GM19238 (cell line): Measurements from ENCODE around the gene HMOX2.

ENCODE experiments used
- DNase-seq: peaks from one replicate; pipeline ENCODE4 v3.0.0; 2011; ENCODE audit warnings: low spot score; ENCODE audit not compliant: insufficient read length

Gene HMOX2

DNA sequence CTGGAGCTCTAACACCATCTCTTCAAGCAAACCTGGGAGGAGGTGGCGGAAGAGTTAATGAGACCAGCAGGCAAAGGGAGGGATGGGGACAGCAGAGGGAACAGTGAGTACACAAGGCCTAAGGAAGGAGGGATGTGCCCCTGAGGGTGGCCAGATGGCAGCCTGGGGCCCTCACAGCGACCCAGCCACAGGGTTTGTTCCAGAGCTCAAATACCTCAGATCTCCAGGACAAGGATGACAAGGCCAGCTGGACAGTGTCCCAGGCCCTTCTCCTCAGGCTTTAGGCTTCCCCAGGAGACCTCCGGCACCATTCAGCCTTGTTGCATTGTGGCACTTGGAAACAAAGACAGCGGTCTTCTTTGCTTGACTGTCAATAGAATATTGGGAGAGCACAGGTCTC lies 47.5 kb downstream of the HMOX2 start:
- no peak for DNase-seq

DNA sequence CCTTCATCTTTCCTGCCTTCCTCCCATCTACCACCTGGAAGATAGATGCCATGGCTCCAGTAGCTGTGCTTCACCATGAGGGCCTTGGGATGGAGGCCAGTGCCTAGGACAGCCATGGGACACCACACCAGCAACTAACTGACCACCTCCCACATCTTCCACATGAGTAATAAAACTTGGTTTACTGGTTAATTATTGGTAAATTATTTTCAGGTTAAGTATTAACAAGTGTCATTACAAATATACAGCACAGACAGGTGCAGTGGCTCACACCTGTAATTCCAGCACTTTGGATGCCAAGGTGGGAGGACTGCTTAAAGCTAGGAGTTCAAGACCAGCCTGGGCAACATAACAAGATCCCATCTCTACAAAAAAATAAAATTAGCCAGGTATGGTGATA lies 48.4 kb downstream of the HMOX2 start:
- DNase-seq, result no peak

DNA sequence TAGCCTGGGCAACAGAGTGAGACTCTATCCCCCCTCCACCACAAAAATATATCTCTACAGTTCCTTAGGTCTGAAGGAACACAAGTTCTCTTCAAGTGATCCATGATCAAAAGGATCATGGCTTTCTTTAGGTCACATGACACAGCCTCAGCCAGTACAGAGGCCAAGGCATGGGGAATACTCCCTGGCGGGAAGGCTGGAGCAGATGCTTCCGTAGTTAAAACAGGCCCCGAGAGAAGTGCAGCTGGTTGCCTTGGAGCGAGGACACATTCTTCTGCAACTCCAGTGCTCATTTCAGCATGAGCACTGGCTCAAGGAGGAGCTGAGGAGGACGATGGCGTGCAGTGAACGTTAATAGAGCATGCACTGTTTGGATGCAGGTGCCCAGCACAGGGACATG lies 48.9 kb downstream of the HMOX2 start:
- no peak for DNase-seq

DNA sequence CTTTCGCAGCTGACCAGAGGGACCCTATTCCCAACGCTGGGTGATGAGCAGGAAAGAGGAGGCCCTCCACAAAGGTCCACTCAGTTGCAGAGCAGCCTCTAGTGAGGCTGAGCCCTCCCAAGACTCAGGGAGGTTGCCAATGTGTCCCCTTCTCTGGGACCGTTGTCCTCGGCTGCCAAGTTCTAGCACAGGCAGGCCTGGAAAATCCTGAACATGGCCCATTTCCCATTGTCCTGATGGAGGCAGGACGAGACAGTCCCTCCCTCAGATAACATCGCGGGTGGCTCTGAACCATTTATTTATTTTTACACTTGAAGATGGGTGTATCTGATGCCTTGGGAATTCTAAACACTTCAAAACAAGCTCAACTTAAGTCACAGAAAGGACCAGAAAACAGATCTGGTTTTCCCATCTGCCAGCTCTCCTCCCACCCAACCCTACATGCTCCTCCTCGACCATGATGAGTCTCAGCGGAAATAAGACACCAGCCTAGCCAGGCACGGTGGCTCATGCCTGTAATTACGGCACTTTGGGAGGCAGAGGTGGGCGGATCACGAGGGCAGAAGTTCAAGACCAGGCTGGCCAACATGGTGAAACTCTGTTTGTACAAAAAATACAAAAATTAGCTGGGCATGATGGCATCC lies 49.6 kb downstream of the HMOX2 start:
- no peak for DNase-seq

DNA sequence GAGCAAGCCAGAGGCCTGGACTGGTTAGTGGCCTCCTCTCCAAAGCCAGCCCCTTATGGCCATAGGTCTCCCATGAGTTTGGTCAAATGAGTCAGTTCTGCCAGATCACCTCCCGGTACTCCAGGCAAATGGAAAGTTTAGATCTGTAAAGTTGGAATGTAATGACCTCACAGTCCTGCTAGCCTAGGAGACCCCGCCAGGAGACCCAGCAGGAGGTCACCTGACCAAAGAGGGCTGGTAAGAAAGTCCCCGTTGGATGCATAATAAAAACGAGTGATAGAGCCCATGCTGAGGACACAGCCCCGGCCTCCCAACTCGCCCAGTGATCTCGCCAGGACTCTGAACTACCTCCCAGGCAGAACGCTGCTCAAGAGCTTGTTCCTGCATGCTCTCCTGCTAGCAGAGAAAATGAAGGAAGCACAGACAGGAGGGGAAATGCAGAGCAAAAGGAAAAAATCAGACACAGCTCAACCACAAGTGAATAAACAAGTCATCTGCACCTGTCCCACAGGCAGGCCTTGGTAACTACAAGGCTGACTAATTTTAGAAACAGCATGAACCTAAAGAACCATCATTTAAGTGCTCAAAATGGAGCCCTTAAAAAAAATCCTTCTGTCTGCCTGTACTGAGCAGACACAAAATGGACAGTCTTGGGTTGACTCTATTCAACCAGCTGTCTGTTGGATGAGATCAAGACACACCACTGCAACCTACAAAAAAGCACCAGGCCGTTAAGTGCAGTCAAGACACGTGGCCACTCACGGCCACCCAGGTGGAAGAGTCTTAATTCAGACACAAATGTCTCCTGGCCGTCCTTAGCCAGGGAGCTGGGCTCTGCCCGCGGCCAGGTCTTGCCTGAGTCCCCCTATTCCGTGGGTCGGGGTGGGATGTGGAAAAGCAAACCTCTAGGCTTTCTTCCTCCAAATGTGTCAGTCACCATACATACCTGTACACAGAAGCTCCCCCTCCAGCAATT lies 53.2 kb downstream of the HMOX2 start:
- DNase-seq, result no peak

DNA sequence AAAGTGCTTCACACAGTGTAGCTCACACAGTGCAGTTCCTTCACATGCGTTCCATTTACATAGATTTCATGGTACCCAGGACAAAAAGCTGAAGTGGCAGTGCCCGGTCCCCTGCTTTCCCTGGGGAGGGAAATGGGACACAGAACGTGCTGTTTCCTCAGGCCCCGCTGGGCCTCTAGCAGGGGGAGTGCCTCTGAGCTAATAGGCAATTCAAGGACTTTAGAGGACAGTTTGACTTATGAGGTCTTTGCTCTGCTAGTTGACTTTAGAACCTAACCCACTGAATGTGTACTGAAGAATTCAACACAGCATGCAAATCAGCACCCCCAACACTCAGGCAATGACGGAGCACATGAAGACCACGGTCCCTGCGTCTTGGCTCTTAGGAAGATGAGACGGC lies 55.6 kb downstream of the HMOX2 start:
- no peak for DNase-seq

DNA sequence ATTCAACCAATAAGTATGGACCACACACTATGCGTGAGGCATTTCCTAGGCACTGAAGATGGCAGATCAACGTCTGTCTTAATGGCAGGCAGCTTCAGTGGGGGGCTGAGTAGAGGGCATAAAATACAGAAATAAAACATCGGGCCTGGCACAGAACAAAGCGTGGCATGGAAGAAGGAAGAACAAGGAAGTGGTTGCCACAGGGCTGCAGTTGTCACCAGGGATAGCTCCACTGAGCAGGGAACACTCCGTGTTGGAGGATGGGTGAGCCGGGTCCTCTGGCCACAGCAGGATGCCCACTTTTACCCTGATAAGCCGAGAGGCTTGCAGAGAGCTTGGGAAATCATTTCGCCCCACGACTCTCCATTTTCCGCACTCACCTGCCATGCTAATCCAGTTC lies 56.0 kb downstream of the HMOX2 start:
- DNase-seq, result no peak

- DNase-seq, result no peak
These were observed 57.3 kb downstream of the HMOX2 start for GRCh38 chr16:4533490-4533889.

DNA sequence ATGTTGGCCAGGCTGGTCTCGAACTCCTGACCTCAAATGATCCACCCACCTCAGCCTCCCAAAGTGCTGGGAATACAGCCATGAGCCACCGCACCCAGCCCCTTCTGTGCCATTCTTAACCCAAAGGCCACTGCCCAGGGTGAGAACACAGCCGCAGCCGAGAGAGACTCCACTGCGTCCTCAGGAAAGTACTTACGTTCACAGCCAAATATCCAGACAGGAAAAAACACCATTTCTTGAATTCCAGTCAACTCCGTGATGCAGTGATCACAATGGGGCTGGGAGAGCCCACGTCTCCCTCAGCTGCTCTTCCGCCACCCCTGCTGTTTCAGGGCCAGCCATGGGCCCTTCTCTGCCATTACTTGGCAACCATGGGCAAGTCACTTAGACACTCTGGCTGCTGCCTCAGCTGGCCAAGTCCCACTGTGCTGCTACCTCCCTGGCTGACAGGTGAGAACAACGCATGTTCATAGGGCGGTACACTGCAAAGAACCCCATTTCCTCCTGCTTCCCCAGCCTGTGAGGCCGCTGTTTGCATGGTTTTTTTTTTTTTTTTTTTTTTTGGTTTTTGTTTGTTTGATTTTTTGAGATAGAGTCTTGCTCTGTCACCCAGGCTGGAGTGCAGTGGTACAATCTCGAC lies 58.1 kb downstream of the HMOX2 start:
- DNase-seq, result no peak

DNA sequence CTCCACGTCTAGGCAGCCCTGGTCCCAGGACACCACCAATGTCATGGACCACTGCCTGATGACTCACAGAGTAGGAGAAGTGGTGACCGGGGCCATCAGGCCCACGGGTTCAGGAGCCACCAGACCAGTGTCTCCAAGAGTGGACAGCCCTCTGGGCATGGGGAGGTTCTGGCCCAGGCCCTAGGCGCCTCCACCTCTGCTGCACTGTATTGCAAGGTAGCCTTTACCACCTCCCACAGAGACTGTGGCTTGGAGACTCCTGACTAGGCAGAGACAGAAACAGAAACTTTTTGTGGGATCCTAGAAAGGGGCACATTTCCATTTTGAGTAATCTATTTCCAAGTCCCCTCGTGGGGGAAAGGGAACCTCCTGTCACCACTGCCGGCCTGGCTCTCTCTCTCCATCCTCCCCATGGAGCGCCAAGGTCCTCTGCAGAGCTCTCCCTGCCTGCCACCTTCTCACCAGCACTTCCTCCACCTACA lies 59.5 kb downstream of the HMOX2 start:
- DNase-seq, result no peak

- DNase-seq, result no peak
These were observed 60.4 kb downstream of the HMOX2 start for GRCh38 chr16:4536391-4537106.

DNA sequence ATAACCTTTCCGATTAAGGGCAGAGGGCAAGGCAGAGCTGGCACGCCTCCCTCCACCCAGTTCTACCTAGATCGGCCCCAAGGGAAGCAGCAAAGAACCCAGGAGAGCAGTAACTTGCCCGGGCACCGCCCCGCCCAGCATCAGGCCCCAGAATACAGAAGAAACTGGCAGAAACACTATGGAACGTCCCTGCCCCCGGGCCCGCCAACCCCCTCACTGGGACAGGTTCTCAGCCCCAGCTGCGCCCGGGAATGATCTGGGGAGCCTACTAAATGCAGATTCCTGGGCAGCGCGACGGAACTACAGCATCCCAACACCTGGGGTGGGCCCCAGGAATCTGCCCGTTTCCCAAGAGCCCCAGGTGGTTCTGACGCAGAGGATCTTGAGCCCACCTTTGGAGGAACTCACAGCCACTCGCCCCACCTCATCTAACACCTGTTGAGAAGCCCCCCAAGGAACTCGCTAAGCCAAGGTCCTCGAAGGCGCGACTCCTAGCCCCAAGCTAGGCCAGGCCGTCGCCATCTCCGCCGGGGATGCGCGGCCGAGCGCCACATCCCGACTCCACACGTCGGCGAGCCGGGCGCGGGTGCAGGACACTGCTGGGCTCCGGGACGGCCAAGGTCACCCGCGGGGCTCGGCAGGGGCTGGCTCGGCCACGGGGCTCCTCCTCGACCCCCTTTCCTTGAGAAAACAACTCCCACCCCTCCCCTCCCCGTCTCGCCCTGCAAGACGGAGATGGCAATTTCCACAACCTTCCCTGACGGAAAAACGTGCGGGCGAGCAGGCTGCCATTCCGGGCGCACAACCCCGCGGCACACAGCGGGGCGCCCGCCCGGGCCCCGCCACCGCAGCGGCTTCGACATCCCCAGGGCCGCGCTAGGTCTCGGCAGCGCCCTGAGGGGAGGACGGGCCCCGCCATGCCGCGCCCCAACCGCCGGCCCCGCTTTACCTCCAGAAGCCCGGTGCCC lies 61.5 kb downstream of the HMOX2 start:
- DNase-seq, result no peak

- DNase-seq, result peak; percentile 84
These were observed 62.4 kb downstream of the HMOX2 start, which contains the start of gene CDIP1 for GRCh38 chr16:4538350-4539235. CDIP1 (minus strand) TSS chr16:4538773; CDS start chr16:4514130, 24,643 bp downstream.

GRCh38 chr16:4539716-4540284 lies 63.6 kb downstream of the HMOX2 start:
- no peak for DNase-seq

DNA sequence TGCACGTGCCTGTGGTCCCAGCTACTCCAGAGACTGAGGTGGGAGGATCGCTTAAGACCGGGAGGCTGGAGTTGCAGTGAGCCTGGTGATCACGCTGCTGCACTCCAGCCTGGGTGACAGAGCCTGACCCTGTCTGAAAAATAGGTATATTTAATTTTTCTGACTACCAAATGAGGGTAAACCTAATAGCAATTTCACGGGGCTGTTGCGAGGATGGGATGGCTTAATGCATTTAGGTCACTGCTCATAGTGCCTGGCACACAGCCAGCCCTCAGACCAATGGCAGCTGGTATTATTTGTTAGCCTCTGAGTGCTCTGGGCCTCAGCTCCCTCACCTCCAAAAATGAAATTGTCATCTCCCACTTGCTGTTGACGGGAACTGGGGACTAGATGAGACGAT lies 68.3 kb downstream of the HMOX2 start:
- DNase-seq, result no peak

DNA sequence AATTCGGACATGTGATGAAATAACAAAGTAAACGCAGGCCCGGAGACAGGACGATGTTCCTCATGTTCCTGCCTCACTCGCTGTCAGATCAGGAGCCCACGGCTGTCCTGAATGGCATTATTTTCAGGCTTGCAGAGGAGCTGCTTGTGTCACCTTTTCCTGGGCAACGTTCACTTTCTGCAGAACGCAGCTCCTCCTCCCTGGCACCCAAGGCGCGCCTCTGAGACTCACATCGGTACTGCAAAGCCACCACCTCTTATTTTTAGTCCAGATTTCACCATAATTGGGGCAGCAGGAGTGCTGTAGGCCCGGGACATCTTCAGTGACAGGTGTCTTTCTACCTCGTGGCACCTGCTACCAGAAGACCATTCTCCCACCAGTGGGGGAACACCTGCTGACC lies 71.9 kb downstream of the HMOX2 start:
- DNase-seq, result no peak

DNA sequence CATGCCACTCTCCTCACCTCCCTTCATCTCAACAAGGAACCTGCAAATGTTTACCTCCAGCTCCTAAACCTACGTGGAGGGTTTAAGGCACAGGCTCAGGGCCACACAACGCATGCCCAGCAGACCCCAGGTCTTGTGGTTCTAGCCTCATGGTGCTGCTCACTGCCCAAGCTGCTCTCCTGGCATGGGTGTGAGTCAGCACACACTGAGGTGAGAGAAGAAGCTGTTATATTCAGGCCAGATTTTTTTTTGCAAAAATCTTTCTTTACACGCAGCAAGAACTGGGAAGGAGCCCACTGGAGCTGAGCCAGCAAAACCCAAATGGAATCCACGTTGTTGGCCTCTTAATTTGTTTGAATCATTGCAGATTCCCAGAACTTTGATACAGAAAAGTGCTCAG lies 74.4 kb downstream of the HMOX2 start:
- no peak for DNase-seq

DNA sequence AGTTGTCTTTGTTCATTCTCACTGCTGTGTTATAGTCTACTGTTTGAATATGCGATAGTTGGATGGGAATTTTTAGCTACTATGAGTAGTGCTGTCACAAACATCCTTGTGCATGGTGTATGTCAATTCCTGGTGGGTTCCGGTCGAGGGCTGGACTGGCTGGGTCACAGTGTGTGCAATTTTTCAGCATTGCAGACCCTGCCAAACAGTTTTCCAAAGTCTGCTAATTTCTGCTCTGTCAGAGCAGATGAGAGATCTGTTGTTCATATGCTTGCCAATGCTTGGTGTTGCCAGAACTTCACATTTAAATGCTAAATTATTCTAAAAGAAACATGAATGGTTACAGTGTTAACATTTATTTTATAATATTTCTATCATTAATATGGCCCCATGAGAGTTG lies 76.3 kb downstream of the HMOX2 start:
- DNase-seq, result no peak

DNA sequence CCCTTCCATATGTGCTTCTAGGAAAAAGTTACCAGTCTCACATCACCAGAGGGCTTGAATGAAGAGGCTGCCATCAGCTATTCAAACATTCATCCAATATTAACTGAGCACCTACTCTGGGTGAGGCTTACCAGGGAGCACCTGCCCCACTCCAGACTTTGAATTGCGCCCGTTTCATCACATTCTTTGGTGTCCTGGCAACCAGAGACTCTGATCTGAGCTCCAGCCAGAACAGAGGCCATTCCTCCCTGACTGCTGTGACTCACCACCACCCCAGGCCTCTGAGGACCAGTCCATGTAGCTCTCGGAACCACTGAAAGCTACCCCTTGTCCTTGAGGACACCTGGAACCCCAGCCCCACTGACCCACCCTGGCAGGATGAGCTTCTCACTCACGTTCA lies 79.9 kb downstream of the HMOX2 start, which contains the start of gene C16orf96:
TSS of gene C16orf96 (plus strand) at position 229 of the 400 bp plus-strand sequence. CDS start at position 379, 150 bp downstream.
- no peak for DNase-seq
